ENCODE results near the gene ATP2B1.

ATP2B1 gene

GRCh38 chr12:89632778-89633177 lies 75.9 kb downstream of the ATP2B1 start:
- no peak for TF ChIP-seq CTCF (IDR thresholded peaks at IDR 0.05; ENCODE audit: extremely low read depth, insufficient read depth, missing control alignments)
- in situ Hi-C loops (cut with MboI; ENCODE audit: low pct_unique_long_range_greater_than_20kb, low sequenced_read_pairs, unreplicated experiment), result no loop called here
- no peak for DNase-seq (ENCODE audit: low spot score)

GRCh38 chr12:89622115-89622514 lies 86.5 kb downstream of the ATP2B1 start:
- TF ChIP-seq CTCF (IDR thresholded peaks at IDR 0.05; ENCODE audit: extremely low read depth, insufficient read depth, missing control alignments), result no peak
- DNase-seq (ENCODE audit: low spot score), result no peak
- in situ Hi-C loops (cut with MboI; ENCODE audit: low pct_unique_long_range_greater_than_20kb, low sequenced_read_pairs, unreplicated experiment), result no loop called here

- in situ Hi-C loops (cut with MboI; ENCODE audit: low pct_unique_long_range_greater_than_20kb, low sequenced_read_pairs, unreplicated experiment), result no loop called here
- no peak for TF ChIP-seq CTCF (IDR thresholded peaks at IDR 0.05; ENCODE audit: extremely low read depth, insufficient read depth, missing control alignments)
- no peak for DNase-seq (ENCODE audit: low spot score)
These were observed 87.1 kb downstream of the ATP2B1 start for GRCh38 chr12:89621521-89621920.

GRCh38 chr12:89619764-89620163 lies 88.9 kb downstream of the ATP2B1 start:
- TF ChIP-seq CTCF (IDR thresholded peaks at IDR 0.05; ENCODE audit: extremely low read depth, insufficient read depth, missing control alignments), result no peak

GRCh38 chr12:89618113-89618862 lies 90.3 kb downstream of the ATP2B1 start:
- no peak for TF ChIP-seq CTCF (IDR thresholded peaks at IDR 0.05; ENCODE audit: extremely low read depth, insufficient read depth, missing control alignments)
- in situ Hi-C loops (cut with MboI; ENCODE audit: low pct_unique_long_range_greater_than_20kb, low sequenced_read_pairs, unreplicated experiment), result no loop called here
- no peak for DNase-seq (ENCODE audit: low spot score)

More at GRCh38 chr12:89619764-89620163, 88.9 kb downstream of the ATP2B1 start:
- in situ Hi-C loops (cut with MboI; ENCODE audit: low pct_unique_long_range_greater_than_20kb, low sequenced_read_pairs, unreplicated experiment), result no loop called here
- DNase-seq (ENCODE audit: low spot score), result no peak

GRCh38 chr12:89610366-89610765 lies 98.3 kb downstream of the ATP2B1 start:
- TF ChIP-seq CTCF (IDR thresholded peaks at IDR 0.05; ENCODE audit: extremely low read depth, insufficient read depth, missing control alignments), result no peak
- in situ Hi-C loops (cut with MboI; ENCODE audit: low pct_unique_long_range_greater_than_20kb, low sequenced_read_pairs, unreplicated experiment), result no loop called here
- DNase-seq (ENCODE audit: low spot score), result no peak
